Effector memory CD4-positive, alpha-beta T cell (primary cell): ENCODE measurements around the gene GPN1.
"Not testable (repeated sequence)": the region's sequence is repeated elsewhere in the genome, so short reads cannot be mapped to it uniquely, and the experiment has no call there.

Experiments used
- DNase-seq, 3 donors: peaks; one replicate each; pipeline ENCODE4 v3.0.0-alpha.2; 2020
- H3K27ac ChIP-seq: 2 replicates; pipeline ENCODE4 v1.7.0; 2013; ENCODE audit warnings: mild to moderate bottlenecking, low read length, moderate library complexity; ENCODE audit not compliant: insufficient read depth, poor library complexity, severe bottlenecking
- H3K27me3 ChIP-seq: replicated peaks from 2 replicates; pipeline ENCODE4 v1.7.0; 2013; ENCODE audit warnings: mild to moderate bottlenecking, low read length; ENCODE audit not compliant: insufficient read depth, control insufficient read depth, poor library complexity, severe bottlenecking
- H3K36me3 ChIP-seq: 2 replicates; pipeline ENCODE4 v1.7.0; 2013; ENCODE audit warnings: mild to moderate bottlenecking, low read length, moderate library complexity; ENCODE audit not compliant: control insufficient read depth, insufficient read depth
- H3K4me1 ChIP-seq: 2 replicates; pipeline ENCODE4 v1.7.0; 2013; ENCODE audit warnings: low read length, mild to moderate bottlenecking; ENCODE audit not compliant: control insufficient read depth, insufficient read depth, poor library complexity, severe bottlenecking
- H3K4me3 ChIP-seq: 2 replicates; pipeline ENCODE4 v1.7.0; 2013; ENCODE audit warnings: low read length, low read depth, mild to moderate bottlenecking; ENCODE audit not compliant: insufficient read depth, poor library complexity, severe bottlenecking
- H3K9me3 ChIP-seq: 2 replicates; pipeline ENCODE4 v1.7.0; 2013; ENCODE audit warnings: mild to moderate bottlenecking, low read length, moderate library complexity; ENCODE audit not compliant: control insufficient read depth

Gene GPN1

GRCh38 chr2:27593240-27593639, 35.6 kb upstream of the GPN1 start:
- no peaks in the 10 kb centered on the region for H3K27me3 ChIP-seq
- no peaks in the 10 kb centered on the region for H3K36me3 ChIP-seq
- H3K27ac ChIP-seq, result no peak overlapping the region
- no peak overlapping the region for H3K4me3 ChIP-seq
- peaks cover 6% of the 10 kb centered on the region for H3K9me3 ChIP-seq
- no peaks in the 10 kb centered on the region for H3K4me1 ChIP-seq
- no peak for DNase-seq

DNA sequence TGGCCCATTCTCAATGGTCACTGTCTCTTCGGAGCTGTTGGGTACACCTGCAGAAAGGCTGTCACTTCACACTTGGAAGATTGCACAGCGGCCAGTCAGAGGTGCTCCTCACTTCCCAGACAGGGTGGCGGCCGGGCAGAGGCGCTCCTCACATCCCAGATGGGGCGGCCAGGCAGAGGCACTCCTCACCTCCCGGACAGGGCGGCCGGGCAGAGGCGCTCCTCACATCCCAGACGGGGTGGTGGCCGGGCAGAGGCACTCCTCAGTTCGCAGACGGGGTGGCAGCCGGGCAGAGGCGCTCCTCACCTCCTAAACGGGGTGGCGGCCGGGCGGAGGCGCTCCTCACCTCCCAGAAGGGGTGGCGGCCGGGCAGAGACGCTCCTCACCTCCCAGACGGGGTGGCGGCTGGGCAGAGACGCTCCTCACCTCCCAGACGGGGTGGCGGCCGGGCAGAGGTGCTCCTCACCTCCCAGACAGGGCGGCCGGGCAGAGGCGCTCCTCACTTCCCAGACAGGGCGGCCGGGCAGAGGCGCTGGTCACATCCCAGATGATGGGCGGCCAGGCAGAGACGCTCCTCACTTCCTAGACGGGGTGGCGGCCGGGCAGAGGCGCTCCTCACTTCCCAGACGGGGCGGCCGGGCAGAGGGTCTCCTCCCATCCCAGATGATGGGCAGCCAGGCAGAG, 34.7 kb upstream of the GPN1 start:
- not testable (repeated sequence) for DNase-seq, H3K36me3 ChIP-seq, H3K27ac ChIP-seq, H3K27me3 ChIP-seq, H3K4me1 ChIP-seq, H3K4me3 ChIP-seq, H3K9me3 ChIP-seq

GRCh38 chr2:27595412-27595811, 33.4 kb upstream of the GPN1 start:
- not testable (repeated sequence) for H3K4me3 ChIP-seq, H3K27me3 ChIP-seq, H3K27ac ChIP-seq, H3K4me1 ChIP-seq, H3K9me3 ChIP-seq, DNase-seq
- H3K36me3 ChIP-seq, result peaks cover 15% of the 10 kb centered on the region

DNA sequence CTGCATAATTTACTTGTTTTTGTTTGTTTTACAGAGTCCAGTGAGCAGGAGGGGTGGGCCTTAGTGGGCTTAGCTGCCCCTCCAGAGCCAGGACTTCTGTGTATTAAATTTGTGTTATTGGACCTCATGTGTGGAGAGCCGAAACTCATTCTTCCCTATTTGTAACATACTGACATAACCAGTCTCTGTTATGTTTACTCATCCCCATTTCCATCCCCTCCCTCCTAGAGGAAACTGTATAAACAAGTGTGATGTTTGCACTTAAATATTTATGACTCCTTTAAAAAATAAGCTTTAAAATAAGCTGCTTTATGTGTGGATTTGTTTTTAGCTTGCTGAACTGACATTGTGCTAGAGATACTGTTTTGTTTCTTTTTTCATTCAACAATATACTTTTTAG, 32.2 kb upstream of the GPN1 start:
- Histone ChIP-seq H3K36me3 (peaks cover 21% of the 10 kb centered on the region), H3K9me3 (no peaks in the 10 kb centered on the region), H3K4me1 (no peaks in the 10 kb centered on the region), H3K27ac (no peak overlapping the region), H3K4me3 (no peak overlapping the region), H3K27me3 (no peaks in the 10 kb centered on the region)
- DNase-seq, result no peak

DNA sequence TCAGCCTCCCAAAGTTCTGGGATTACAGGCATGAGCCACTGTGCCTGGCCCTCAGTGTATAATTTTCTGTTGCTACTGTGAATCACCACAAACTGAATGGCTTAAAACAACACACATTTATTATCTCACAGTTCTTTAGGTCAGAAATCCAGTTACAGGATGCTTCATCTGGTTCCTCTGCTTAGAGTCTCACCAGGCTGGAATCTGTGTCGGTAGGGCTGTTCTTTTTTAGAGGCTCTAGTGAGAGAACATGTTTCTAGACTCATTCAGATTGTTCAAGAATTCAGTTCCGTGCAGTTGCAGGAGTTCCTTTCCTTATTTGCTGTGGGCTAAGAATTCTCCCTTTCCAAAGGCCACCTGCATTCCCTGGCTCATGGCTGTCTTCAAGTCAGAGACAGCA, 22.2 kb upstream of the GPN1 start:
- H3K36me3 ChIP-seq, result peaks cover 63% of the 10 kb centered on the region

GRCh38 chr2:27613985-27614384, 14.9 kb upstream of the GPN1 start:
- H3K27me3 ChIP-seq, result no peaks in the 10 kb centered on the region
- H3K36me3 ChIP-seq, result peaks cover 64% of the 10 kb centered on the region
- H3K4me1 ChIP-seq, result no peaks in the 10 kb centered on the region
- no peak for DNase-seq
- H3K9me3 ChIP-seq, result no peaks in the 10 kb centered on the region
- no peak overlapping the region for H3K4me3 ChIP-seq
- no peak overlapping the region for H3K27ac ChIP-seq

More for the DNA sequence above, 22.2 kb upstream of the GPN1 start:
- H3K27ac ChIP-seq, result no peak overlapping the region
- no peaks in the 10 kb centered on the region for H3K27me3 ChIP-seq
- H3K9me3 ChIP-seq, result no peaks in the 10 kb centered on the region
- no peak for DNase-seq
- no peaks in the 10 kb centered on the region for H3K4me1 ChIP-seq
- H3K4me3 ChIP-seq, result no peak overlapping the region

DNA sequence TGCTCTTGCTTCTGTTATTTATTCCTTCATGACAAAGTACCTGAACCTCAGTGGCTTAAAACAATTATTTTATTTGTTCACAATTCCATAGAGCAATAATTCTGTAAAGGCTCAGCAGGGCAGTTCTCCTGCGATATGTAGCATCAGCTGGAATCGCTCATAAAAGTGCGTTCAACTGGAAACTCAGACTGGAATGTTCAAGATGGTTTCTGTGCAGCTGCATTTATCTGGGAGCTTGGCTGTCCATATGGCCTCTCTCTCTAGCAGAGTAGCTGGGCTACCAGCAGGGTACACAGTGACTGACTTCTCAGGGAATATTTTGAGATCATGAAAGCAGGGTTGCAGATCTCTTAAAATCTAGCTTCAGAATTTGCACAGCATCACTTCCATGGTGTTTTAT, 13.5 kb upstream of the GPN1 start:
- H3K36me3 ChIP-seq, result peaks cover 58% of the 10 kb centered on the region

GRCh38 chr2:27621524-27621923, 7.3 kb upstream of the GPN1 start:
- no peak for DNase-seq
- no peak overlapping the region for H3K4me3 ChIP-seq
- H3K27me3 ChIP-seq, result no peaks in the 10 kb centered on the region
- no peaks in the 10 kb centered on the region for H3K9me3 ChIP-seq
- H3K4me1 ChIP-seq, result no peaks in the 10 kb centered on the region
- no peak overlapping the region for H3K27ac ChIP-seq
- H3K36me3 ChIP-seq, result peaks cover 67% of the 10 kb centered on the region

More for the DNA sequence above, 13.5 kb upstream of the GPN1 start:
- Histone ChIP-seq H3K27me3 (no peaks in the 10 kb centered on the region), H3K9me3 (no peaks in the 10 kb centered on the region), H3K27ac (no peak overlapping the region), H3K4me1 (no peaks in the 10 kb centered on the region), H3K4me3 (no peak overlapping the region)
- no peak for DNase-seq

DNA sequence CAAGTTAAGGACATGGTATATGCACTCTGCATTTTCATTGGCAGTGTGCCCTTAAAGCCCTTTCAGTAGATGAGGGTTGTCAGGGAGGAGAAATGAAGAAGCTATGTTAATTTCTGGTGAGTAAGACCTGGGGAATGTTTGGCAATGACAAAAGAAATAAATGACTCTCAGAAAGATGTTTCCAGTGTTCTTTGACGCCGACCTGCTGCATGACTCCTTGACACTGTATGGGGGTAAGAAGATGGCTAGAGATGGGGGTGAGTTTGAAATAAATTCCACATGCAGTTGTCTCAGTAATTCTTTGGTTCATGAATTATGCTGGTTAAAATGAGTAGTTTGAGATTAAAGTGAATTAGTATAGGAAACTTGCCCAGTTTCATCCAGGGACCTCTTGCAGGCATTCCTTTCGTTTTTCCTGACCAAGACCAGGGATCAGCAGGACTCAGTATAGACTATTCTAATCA, 5.9 kb upstream of the GPN1 start:
- no peaks in the 10 kb centered on the region for H3K9me3 ChIP-seq
- no peaks in the 10 kb centered on the region for H3K27me3 ChIP-seq
- no peak overlapping the region for H3K4me3 ChIP-seq
- no peak for DNase-seq
- H3K4me1 ChIP-seq, result no peaks in the 10 kb centered on the region
- H3K36me3 ChIP-seq, result peaks cover 53% of the 10 kb centered on the region
- H3K27ac ChIP-seq, result no peak overlapping the region

- H3K4me3 ChIP-seq, result no peak overlapping the region
- no peaks in the 10 kb centered on the region for H3K27me3 ChIP-seq
- H3K36me3 ChIP-seq, result peaks cover 43% of the 10 kb centered on the region
- no peak for DNase-seq
- H3K27ac ChIP-seq, result no peak overlapping the region
- peaks cover 6% of the 10 kb centered on the region for H3K4me1 ChIP-seq
- H3K9me3 ChIP-seq, result no peaks in the 10 kb centered on the region
These were observed 3.9 kb upstream of the GPN1 start for GRCh38 chr2:27624943-27625342.
